HG02852 (cell line): ENCODE results near the gene SLC46A2.

ENCODE experiments used
- ATAC-seq: cut with Tn5 transposase; IDR thresholded peaks from one replicate; pipeline ENCODE4 v1.9.1; 2021; ENCODE audit warnings: mild to moderate bottlenecking, moderate library complexity; ENCODE audit not compliant: unreplicated experiment

SLC46A2 gene

GRCh38 chr9:112860451-112860850 is 30.2 kb downstream of the SLC46A2 start:
- no peak for ATAC-seq

- peak; percentile 61 for ATAC-seq
Observed at GRCh38 chr9:112858625-112859147, 32.0 kb downstream of the SLC46A2 start.

- no peak for ATAC-seq
Observed at GRCh38 chr9:112858005-112858404, 32.7 kb downstream of the SLC46A2 start.

GRCh38 chr9:112856843-112857242 is 33.8 kb downstream of the SLC46A2 start:
- no peak for ATAC-seq

GRCh38 chr9:112856200-112856599 is 34.5 kb downstream of the SLC46A2 start:
- no peak for ATAC-seq

GRCh38 chr9:112854657-112855056 is 36.0 kb downstream of the SLC46A2 start:
- no peak for ATAC-seq

- no peak for ATAC-seq
Observed at GRCh38 chr9:112853882-112854585, 36.6 kb downstream of the SLC46A2 start.

- ATAC-seq: no peak
Observed at GRCh38 chr9:112852741-112853504, 37.8 kb downstream of the SLC46A2 start.

GRCh38 chr9:112850840-112851239 is 39.8 kb downstream of the SLC46A2 start:
- ATAC-seq: no peak

- ATAC-seq: no peak
Observed at GRCh38 chr9:112849363-112849922, 41.2 kb downstream of the SLC46A2 start.

- no peak for ATAC-seq
Observed at GRCh38 chr9:112848316-112849151, 42.1 kb downstream of the SLC46A2 start.

- ATAC-seq: no peak
Observed at GRCh38 chr9:112846528-112847488, 43.9 kb downstream of the SLC46A2 start.

- peak; percentile 57 for ATAC-seq
Observed at GRCh38 chr9:112844771-112845542, 45.7 kb downstream of the SLC46A2 start.

GRCh38 chr9:112842555-112842954 is 48.1 kb downstream of the SLC46A2 start:
- no peak for ATAC-seq

GRCh38 chr9:112841261-112841660 is 49.4 kb downstream of the SLC46A2 start:
- no peak for ATAC-seq

GRCh38 chr9:112839331-112839730 is 51.3 kb downstream of the SLC46A2 start:
- ATAC-seq: no peak

GRCh38 chr9:112838342-112838741 is 52.3 kb downstream of the SLC46A2 start:
- ATAC-seq: no peak

GRCh38 chr9:112836394-112836793 is 54.3 kb downstream of the SLC46A2 start:
- ATAC-seq: no peak

- ATAC-seq: no peak
Observed at GRCh38 chr9:112833081-112833480, 57.6 kb downstream of the SLC46A2 start.
